Amniotic epithelial cell (primary cell): Measurements from ENCODE around the gene POTEI.
A peak's percentile ranks its signal among the peaks of the same experiment; 100 is the strongest.
"Not testable (repeated sequence)": the region's sequence is repeated elsewhere in the genome, so short reads cannot be mapped to it uniquely, and the experiment has no call there.

Experiments used
- DNase-seq: peaks from one replicate; pipeline ENCODE4 v3.0.0-alpha.2; 2010; ENCODE audit warnings: low read depth

The POTEI gene

DNA sequence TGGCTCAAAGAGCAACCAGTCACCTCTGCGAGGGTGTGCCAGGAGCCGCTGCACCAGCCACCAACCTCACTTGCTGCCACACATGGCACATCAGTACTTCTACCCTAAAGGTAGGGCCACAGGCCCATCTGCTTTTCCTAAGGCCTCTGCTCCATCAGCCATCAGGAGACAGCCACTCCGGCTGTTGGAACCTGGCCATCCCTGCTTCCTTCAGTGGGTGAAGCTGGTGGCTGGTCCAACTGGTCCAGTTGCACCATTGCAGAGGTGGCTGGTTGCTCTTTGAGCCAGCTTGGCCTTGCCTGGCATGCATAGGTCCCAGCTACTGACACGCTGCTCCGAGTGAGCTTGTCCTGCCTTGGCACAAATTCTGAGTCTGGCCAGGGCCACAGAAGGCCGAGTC lies 53.7 kb downstream of the POTEI start:
- not testable (repeated sequence) for DNase-seq

DNA sequence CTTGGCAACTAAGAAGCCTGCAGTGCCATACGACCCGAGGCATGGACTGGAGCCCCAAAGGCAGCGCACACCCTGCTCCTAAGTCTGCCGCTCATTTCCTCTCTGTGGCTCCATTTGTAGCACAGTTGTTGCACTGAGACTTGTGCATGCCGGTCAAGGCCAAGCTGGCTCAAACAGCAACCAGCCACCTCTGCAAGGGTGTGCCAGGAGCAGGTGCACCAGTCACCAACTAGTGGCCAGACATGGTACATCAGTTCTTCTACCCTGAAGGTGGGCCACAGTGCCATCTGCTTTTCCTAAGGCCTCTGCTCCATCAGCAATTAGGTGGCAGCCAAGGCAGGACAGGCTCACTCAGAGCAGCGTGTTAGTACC lies 54.4 kb downstream of the POTEI start:
- DNase-seq = not testable (repeated sequence)

DNA sequence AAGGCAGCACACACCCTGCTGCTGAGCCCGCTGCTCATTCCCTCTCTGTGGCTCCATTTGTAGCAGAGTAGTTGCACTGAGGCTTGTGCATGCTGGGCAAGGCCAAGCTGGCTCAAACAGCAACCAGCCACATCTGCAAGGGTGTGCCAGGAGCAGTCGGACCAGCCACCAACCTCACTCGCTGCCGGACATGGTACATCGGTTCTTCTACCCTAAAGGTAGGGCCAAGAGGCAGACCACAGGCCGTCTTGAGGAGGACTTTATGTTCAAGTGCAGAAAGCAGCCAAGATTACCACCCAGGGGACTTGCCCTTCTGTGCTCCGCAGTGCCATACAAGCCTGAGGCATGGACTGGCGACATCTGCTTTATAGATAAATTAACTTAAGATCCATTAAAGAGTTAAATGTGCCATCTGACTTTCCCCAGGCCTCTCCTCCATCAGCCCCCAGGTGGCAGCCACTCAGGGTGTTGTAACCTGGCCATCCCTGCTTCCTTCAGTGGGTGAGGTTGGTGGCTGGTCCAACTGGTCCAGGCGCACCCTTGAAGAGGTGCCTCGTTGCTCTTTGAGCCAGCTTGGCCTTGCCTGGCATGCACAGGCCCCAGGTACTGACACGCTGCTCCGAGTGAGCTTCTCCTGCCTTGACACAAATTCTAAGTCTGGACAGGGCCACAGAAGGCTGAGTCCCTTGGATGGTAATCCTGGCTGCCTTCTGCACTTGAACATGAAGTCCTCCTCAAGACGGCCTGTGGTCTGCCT lies 55.0 kb downstream of the POTEI start:
- DNase-seq = not testable (repeated sequence)

DNA sequence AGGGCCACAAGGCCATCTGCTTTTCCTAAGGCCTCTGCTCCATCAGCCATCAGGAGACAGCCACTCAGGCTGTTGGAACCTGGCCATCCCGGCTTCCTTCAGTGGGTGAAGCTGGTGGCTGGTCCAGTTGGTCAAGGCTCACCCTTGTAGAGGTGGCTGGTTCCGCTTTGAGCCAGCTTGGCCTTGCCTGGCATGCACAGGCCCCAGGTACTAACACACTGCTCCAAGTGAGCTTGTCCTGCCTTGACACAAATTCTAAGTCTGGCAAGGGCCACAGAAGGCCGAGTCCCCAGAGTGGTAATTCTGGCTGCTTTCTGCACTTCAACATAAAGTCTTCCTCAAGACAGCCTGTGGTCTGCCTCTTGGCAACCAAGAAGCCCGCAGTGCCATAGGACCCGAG lies 56.2 kb downstream of the POTEI start:
- DNase-seq = not testable (repeated sequence)

DNA sequence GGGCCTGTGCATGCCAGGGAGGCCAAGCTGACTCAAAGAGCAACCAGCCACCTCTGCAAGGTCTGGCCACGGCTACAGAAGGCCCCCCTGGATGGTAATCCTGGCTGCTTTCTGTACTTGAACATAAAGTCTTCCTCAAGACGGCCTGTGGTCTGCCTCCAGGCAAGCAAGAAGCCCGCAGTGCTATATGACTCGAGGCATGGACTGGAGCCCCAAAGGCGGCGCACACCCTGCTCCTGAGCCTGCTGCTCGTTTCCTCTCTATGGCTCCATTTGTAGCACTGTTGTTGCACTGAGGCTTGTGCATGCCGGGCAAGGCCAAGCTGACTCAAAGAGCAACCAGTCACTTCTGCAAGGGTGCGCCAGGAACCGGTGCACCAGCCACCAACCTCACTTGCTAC lies 57.3 kb downstream of the POTEI start:
- not testable (repeated sequence) for DNase-seq

DNA sequence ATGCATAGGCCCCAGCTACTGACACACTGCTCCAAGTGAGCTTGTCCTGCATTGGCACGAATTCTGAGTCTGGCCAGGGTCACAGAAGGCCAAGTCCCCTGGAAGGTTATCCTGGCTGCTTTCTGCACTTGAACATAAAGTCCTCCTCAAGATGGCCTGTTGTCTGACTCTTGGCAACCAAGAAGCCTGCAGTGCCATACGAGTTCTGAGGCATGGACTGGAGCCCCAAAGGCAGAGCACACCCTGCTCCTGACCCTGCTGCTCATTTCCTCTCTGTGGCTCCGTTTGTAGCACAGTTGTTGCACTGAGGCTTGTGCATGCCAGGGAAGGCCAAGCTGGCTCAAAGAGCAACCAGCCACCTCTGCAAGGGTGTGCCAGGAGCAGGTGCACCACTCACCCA lies 57.9 kb downstream of the POTEI start:
- not testable (repeated sequence) for DNase-seq

DNA sequence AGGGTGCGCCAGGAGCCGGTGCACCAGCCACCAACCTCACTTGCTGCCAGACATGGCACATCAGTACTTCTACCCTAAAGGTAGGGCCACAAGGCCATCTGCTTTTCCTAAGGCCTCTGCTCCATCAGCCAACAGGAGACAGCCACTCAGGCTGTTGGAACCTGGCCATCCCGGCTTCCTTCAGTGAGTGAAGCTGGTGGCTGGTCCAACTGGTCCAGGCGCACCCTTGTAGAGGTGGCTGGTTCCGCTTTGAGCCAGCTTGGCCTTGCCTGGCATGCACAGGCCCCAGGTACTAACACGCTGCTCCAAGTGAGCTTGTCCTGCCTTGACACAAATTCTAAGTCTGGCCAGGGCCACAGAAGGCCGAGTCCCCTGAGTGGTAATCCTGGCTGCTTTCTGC lies 58.8 kb downstream of the POTEI start:
- not testable (repeated sequence) for DNase-seq

DNA sequence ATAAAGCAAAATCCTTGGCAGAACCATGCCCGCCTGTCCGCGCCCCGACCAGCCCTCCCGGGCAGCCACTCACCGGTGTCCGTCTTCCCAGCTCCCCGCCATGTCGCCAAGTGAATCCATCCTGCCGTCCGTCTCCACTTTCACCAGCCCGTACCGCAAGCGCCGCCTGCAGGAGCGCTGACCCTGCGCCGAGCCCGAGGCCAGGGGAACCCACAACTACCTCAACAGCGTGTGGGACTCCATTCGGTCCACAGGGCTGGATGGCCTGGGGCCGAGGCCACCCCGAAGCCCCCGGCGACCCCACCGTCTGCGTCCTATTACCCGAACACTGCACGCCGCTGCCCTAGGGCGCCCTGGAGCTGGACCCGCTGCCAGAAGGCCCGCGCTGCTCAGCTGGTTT lies 81.5 kb downstream of the POTEI start:
- peak; percentile 15 for DNase-seq

DNA sequence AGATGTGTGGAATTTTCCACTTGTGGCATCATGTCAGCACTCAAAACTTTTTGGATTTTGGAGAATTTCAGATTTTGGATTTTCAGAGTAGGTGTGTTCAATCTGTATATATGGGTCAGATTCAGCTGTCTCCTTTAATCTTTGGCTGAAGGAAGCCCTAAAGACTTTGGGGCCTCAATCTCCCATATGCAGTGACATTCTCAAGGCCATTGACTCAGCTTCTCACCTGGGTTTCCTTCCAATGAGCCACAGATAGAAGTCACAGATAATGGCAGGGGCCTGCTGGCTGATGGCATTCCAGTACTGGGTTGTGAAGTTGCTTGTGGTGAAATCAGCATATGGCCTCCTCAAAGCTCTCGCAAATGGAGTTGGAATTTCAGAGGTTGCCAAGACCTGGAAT lies 90.3 kb downstream of the POTEI start:
- not testable (repeated sequence) for DNase-seq

DNA sequence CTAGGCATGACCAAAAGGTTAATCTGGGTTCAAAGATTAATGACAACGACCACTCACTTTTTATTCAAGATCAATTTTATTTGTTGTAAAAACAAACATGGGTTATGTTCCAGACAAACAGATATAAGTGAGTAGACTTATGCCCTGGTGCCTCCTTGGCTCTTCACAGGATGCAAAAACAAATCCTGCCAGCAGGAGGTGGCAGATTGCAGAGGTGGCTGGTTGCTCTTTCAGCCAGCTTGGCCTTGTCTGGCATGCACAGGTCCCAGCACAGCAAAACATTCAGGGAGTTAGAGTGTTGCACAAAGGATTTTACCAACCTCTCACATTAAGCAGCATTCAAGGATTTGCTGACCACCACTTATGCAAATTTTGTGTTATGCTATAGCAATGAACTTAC lies 92.4 kb downstream of the POTEI start:
- DNase-seq = not testable (repeated sequence)
